HEK293T (cell line): ENCODE data around the gene CTNNA3.

Source experiments
- CTCF ChIA-PET: fragments of 350-600 bp; formaldehyde crosslinking; extraction: SDS; loops from one replicate; lab custom pipeline; 2021; ENCODE audit warnings: antibody characterized with exemption, inconsistent platforms; lab: Yijun Ruan, JAX
- POLR2A ChIA-PET: fragments of 350-600 bp; formaldehyde crosslinking; extraction: SDS; loops from one replicate; lab custom pipeline; 2020; ENCODE audit warnings: antibody characterized with exemption, inconsistent platforms; lab: Yijun Ruan, JAX
- DNase-seq: peaks from one replicate; pipeline ENCODE4 v3.0.0; 2012; ENCODE audit warnings: mixed read lengths; ENCODE audit errors: extremely low spot score
- ARNT ChIP-seq: fragments of 450-650 bp; IDR thresholded peaks from 2 replicates; pipeline ENCODE4 v1.6.1; 2017; ENCODE audit warnings: mild to moderate bottlenecking
- BHLHE40 ChIP-seq: fragments of 450-650 bp; IDR thresholded peaks from 2 replicates; pipeline ENCODE4 v1.6.1; 2016; ENCODE audit warnings: mild to moderate bottlenecking, moderate library complexity, borderline replicate concordance
- CTBP1 ChIP-seq: fragments of 450-650 bp; IDR thresholded peaks from 2 replicates; pipeline ENCODE4 v1.6.1; 2016; ENCODE audit warnings: borderline replicate concordance
- ELF4 ChIP-seq: fragments of 450-650 bp; IDR thresholded peaks from 2 replicates; pipeline ENCODE4 v1.6.1; 2017; ENCODE audit warnings: antibody characterized with exemption
- FOXA1 ChIP-seq: fragments of 450-650 bp; IDR thresholded peaks from 2 replicates; pipeline ENCODE4 v1.6.1; 2016; ENCODE audit warnings: mild to moderate bottlenecking
- FOXK2 ChIP-seq: fragments of 450-650 bp; IDR thresholded peaks from 2 replicates; pipeline ENCODE4 v1.6.1; 2016; ENCODE audit warnings: mild to moderate bottlenecking
- FOXM1 ChIP-seq: fragments of 450-650 bp; IDR thresholded peaks from 2 replicates; pipeline ENCODE4 v1.6.1; 2017; ENCODE audit warnings: mild to moderate bottlenecking, borderline replicate concordance
- HDGF ChIP-seq: fragments of 450-650 bp; IDR thresholded peaks from 2 replicates; pipeline ENCODE4 v1.6.1; 2017; ENCODE audit warnings: antibody characterized with exemption, borderline replicate concordance
- L3MBTL2 ChIP-seq: fragments of 450-650 bp; conservative IDR thresholded peaks from 2 replicates; pipeline ENCODE4 v1.6.1; 2016; ENCODE audit warnings: mild to moderate bottlenecking
- LEF1 ChIP-seq: fragments of 450-650 bp; IDR thresholded peaks from 2 replicates; pipeline ENCODE4 v1.6.1; 2017; ENCODE audit warnings: mild to moderate bottlenecking, borderline replicate concordance
- NFRKB ChIP-seq: fragments of 450-650 bp; IDR thresholded peaks from 2 replicates; pipeline ENCODE4 v1.6.1; 2016; ENCODE audit warnings: mild to moderate bottlenecking, moderate library complexity
- SP1 ChIP-seq: fragments of 450-650 bp; IDR thresholded peaks from 2 replicates; pipeline ENCODE4 v1.6.1; 2017
- SUZ12 ChIP-seq: fragments of 450-650 bp; IDR thresholded peaks from 2 replicates; pipeline ENCODE4 v1.6.1; 2016; ENCODE audit warnings: mild to moderate bottlenecking
- TARDBP ChIP-seq: fragments of 450-650 bp; IDR thresholded peaks from 2 replicates; pipeline ENCODE4 v1.6.1; 2016
- ZNF384 ChIP-seq: fragments of 450-650 bp; IDR thresholded peaks from 2 replicates; pipeline ENCODE4 v1.6.1; 2016
- TF ChIP-seq, protein P1 (sequence below): fragments of 450-650 bp; IDR thresholded peaks from 2 replicates; pipeline ENCODE4 v1.6.1; 2016

Gene CTNNA3

GRCh38 chr10:66215920-66216319, 1480.1 kb downstream of the CTNNA3 start:
- TF ChIP-seq NFRKB (no peak), SUZ12 (no peak), HDGF (no peak), TARDBP (no peak), ELF4 (no peak), CTBP1 (no peak), L3MBTL2 (no peak), FOXM1 (no peak), SP1 (no peak), ZNF384 (no peak), ARNT (no peak), FOXA1 (no peak), BHLHE40 (no peak), LEF1 (no peak), FOXK2 (no peak)
- TF ChIP-seq, protein P1, sequence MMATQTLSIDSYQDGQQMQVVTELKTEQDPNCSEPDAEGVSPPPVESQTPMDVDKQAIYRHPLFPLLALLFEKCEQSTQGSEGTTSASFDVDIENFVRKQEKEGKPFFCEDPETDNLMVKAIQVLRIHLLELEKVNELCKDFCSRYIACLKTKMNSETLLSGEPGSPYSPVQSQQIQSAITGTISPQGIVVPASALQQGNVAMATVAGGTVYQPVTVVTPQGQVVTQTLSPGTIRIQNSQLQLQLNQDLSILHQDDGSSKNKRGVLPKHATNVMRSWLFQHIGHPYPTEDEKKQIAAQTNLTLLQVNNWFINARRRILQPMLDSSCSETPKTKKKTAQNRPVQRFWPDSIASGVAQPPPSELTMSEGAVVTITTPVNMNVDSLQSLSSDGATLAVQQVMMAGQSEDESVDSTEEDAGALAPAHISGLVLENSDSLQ: no peak
- POLR2A ChIA-PET: no interaction called here
- CTCF ChIA-PET: no interaction called here
- no peak for DNase-seq

DNA sequence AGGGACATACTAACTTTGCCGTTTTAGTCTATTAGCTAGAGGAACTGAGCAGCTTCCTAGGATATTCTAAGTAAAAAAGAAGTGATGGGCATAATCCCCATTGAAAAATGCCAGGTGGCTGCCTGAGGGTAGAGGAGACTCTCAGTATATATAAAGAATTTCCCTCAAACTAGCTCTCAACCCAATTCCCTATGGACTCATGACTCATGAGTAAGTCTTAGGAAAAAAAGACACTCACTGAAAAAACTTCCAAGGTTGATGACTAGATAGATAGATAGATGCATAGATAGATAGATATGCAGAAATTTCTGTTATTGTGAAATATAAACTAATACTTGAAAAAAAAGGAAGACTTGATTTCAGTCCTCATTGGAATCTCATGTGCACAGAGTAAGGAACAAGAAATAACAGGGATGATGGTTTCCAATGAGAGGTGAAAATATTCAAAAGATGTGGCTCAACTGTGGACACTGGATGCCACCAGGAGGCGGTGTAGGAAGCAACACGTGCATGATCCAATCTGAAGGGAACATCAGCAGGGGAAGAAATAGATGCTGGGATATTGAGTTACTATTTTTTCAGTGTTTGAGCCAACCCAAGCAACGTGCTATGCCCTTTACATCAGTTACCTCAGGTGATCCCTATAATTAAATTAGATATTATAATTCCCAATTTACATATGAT, 1481.1 kb downstream of the CTNNA3 start:
- ChIA-PET POLR2A (no interaction called here), CTCF (interaction anchor here (0.5 to 0.6 kb wide), 2 partner anchors 831 to 1556 kb away, joined by 3 read pairs; no protein-coding TSS in a partner anchor)
- TF ChIP-seq NFRKB (no peak), BHLHE40 (no peak)
- DNase-seq: peak; percentile 6

GRCh38 chr10:66209025-66209424, 1487.0 kb downstream of the CTNNA3 start:
- POLR2A ChIA-PET: no interaction called here
- CTCF ChIA-PET: no interaction called here
- no peak for DNase-seq
- no peak for TF ChIP-seq CTBP1
- TF ChIP-seq, protein P1: no peak
- TF ChIP-seq TARDBP: no peak
- TF ChIP-seq FOXK2: no peak
- TF ChIP-seq L3MBTL2: no peak
- TF ChIP-seq ELF4: no peak

DNA sequence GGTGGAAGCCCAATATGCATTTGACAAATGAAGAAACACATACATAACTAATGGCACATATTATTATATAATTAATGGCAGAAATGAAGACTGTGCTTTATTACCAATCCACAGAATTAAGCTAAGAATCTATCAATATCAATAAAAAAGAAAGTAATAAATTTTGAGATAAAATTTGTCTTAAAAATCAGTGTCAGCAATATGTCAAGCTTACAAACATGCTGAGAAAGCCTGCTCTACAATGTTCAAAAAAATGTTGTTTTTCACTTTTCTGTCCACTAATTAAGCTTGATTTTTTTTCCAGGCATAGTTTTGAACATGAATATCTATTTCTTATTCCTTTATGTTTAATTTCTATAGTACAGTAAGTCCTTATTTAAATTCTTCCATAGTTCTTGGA, 1491.2 kb downstream of the CTNNA3 start:
- POLR2A ChIA-PET: no interaction called here
- DNase-seq: no peak
- TF ChIP-seq L3MBTL2: no peak
- TF ChIP-seq SP1: no peak
- no peak for TF ChIP-seq LEF1
- no peak for TF ChIP-seq CTBP1
- no peak for TF ChIP-seq FOXA1
- CTCF ChIA-PET: no interaction called here

DNA sequence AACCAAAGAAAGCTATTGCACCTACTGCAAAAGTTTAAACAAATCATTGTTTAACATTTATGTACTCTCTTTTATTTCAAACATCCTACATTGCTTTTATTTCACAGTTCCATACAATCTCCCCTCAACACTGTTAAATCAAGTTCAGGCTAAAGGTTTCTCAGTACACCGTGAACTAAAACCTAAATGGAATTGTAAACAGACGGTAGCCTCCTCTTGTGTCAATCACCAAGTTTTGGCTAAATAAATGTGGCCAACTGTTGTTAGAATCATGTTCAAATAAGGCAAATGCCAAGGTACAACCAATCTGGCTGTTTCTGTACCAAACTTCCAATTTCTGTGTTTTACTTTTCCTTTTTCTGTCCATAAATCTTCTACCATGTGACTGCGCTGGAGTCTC, 1493.9 kb downstream of the CTNNA3 start:
- no peak for DNase-seq
- POLR2A ChIA-PET: no interaction called here
- CTCF ChIA-PET: no interaction called here
- TF ChIP-seq, protein P1: no peak
- no peak for TF ChIP-seq NFRKB
- TF ChIP-seq L3MBTL2: no peak
- no peak for TF ChIP-seq FOXM1
- TF ChIP-seq ZNF384: no peak

DNA sequence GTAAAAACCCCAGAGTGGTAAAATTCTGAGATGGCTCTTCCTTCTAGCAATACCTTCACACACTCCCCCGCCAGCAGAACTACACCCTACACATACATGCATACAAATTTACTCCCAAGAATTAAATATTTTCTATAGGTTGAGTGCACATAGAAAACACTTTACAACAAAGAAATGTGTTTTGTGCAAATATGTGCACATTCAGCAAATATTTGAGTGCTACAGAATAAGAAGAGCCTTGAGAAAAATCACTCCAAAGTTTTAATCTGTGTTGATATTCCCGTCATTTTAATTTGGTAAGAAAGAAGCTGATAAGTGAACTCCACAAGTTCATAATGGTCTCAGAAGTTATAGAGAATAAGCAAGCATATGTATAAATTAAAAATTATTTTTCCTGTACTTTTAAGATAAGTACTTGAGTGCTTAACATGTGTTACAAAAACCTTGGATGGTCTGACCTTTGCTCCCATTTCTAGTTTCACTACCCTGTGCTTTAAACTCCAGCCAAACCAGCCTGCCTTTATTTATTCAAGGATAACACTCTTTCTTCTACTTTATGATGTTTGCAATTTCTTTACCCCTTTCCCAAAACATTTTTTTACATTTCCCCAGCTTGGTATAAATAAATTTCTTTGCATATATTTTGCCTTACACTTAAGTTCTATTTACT, 1503.7 kb downstream of the CTNNA3 start:
- POLR2A ChIA-PET: no interaction called here

More for the DNA sequence above, 1503.7 kb downstream of the CTNNA3 start:
- no peak for TF ChIP-seq FOXM1
- TF ChIP-seq ELF4: no peak
- TF ChIP-seq SP1: no peak
- no peak for TF ChIP-seq FOXK2
- no peak for TF ChIP-seq ARNT
- no peak for TF ChIP-seq BHLHE40
- no peak for TF ChIP-seq SUZ12
- no peak for TF ChIP-seq NFRKB
- no peak for TF ChIP-seq LEF1
- no peak for TF ChIP-seq L3MBTL2
- no peak for TF ChIP-seq CTBP1
- TF ChIP-seq TARDBP: no peak
- no peak for TF ChIP-seq HDGF
- no peak for TF ChIP-seq FOXA1
- TF ChIP-seq, protein P1: no peak
- TF ChIP-seq ZNF384: no peak
- CTCF ChIA-PET: no interaction called here
- no peak for DNase-seq
